GM21360 (cell line): ENCODE measurements around the gene RC3H2.
"Not testable (repeated sequence)": the region's sequence is repeated elsewhere in the genome, so short reads cannot be mapped to it uniquely, and the experiment has no call there.

ENCODE experiments used
- ATAC-seq: cut with Tn5 transposase; IDR thresholded peaks from one replicate; pipeline ENCODE4 v1.9.1; 2021; ENCODE audit warnings: mild to moderate bottlenecking, moderate library complexity; ENCODE audit not compliant: unreplicated experiment

The RC3H2 gene

GRCh38 chr9:122922713-122923112 lies 17.6 kb upstream of the RC3H2 start:
- ATAC-seq, result no peak

- no peak for ATAC-seq
These were observed 13.2 kb upstream of the RC3H2 start for GRCh38 chr9:122918310-122918709.

DNA sequence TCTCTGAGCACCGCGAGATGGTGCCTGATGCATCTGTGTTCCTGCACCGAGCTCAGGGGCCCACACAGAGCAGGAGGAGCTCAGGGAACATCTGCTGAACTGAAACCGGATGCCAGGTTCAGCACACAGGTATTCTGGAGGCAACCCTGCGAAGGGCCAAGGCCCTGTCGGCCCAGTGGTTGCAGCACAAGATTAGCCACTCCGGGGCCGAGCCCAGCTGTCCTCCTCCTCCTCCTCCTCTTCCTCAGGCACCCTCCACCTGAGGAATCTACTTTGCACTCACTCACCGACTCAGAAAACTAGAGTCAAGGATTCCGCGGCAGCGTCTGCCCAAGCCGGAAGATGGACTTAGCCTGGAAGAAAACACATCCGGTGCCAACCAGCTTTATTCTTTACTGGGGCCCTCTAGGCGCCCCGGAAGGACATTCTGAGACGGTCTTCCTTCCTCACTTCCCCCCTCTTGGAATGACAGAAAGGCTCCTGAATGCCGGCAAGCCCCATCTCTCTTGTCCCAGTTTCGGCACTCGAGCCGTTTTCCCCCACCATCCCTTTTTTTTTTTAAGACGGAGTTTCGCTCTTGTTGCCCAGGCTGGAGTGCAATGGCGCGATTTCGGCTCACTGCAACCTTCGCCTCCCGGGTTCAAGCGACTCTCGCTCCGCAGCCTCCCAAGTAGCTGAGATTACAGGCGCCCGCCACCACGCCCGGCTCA lies 8.0 kb upstream of the RC3H2 start, which contains the start of gene ZBTB6:
TSS of gene ZBTB6 (minus strand) at position 360 of the 710 bp plus-strand sequence. CDS start 1,251 bp downstream, outside the sequence.
- peak; percentile 97 for ATAC-seq

DNA sequence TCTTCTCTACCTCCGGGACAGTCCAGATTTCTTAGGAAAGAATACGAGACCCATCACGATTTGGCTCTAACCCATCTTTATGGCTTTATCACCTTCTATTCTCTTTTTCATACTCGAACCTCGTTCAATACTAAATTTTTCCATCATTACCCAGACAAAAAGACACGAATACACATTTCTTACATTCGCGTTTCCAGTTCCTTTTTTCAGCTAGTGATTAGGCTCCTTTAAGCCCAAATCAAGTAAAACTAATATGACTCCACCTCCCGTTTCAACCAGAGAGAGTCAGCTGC lies 7.5 kb upstream of the RC3H2 start:
- ATAC-seq, result no peak

- ATAC-seq, result not testable (repeated sequence)
These were observed 963 bp upstream of the RC3H2 start for GRCh38 chr9:122906122-122906521.

DNA sequence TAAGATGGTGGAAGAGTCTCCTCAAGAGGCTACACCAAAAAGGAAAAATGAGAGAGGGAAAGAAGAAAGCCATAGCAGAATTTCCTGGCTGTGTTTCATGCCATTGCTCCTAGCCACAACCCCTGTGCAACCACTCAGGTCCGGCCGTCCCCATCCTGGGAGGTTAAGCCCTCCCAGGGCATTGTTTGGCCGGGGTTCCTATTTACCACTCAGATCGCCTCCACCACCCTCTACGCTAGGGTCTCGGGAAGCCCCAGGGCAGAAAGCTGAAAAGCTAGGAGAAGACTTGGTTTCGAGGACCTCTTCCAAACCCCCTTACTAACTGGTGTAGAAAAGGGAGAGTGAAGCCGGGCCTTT lies 715 bp downstream of the RC3H2 start:
- peak; percentile 18 for ATAC-seq

DNA sequence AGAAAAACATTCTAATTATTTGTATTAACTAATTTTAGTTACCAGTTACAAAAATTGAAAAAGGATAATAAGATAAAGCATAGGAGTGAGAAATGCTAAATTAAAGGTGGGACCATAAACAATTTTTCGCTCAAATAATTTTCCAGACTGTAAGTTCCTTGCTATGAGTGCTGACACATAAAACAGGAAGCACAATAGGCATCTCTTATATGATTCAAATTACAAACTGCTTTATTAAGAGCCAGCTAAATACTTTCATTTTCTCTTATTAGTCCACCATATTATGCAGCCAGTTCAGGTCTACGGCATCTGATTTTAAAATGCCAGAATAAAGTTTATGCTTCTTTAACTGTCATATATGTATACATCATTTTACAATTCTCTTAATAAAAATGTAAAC lies 4.4 kb downstream of the RC3H2 start:
- ATAC-seq, result no peak

DNA sequence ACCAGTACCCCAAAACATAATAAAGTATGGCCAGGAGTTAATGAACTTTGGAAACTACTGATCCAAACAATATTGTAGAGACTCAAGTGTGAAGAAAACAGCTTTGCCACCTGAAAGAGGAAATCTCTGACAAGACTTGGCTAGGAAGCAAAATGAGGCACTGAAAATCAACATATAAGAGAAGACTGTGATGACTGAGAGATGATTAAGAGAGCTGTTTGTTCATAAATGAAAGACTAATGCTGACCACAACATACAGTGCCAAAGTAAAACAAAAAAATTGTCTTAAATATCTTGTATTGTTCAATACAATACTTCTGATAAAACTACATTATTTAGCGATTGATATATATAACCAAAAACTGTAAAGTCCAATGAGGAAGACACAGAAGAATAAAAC lies 7.2 kb downstream of the RC3H2 start:
- ATAC-seq, result no peak

GRCh38 chr9:122888480-122888879 lies 16.7 kb downstream of the RC3H2 start:
- no peak for ATAC-seq

DNA sequence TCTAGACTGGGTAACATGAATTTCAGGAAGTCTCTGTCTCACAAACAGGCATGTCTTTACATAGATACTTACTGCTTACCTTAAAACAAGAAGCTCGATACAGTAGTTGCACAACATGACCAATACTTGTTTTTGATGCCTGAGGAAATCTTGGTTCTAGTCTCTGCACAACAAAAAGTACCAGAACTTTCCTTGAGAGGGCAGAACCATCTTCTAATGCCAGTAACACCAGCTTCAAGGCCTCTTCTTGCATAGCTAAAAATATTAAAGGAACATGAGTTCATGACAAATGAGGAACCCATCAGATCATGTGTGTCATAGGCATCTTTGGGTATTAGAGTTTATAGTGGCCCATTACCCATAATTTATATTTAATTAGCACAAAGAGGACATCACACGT lies 22.0 kb downstream of the RC3H2 start:
- ATAC-seq, result no peak

GRCh38 chr9:122879443-122879842 lies 25.7 kb downstream of the RC3H2 start:
- ATAC-seq, result no peak

DNA sequence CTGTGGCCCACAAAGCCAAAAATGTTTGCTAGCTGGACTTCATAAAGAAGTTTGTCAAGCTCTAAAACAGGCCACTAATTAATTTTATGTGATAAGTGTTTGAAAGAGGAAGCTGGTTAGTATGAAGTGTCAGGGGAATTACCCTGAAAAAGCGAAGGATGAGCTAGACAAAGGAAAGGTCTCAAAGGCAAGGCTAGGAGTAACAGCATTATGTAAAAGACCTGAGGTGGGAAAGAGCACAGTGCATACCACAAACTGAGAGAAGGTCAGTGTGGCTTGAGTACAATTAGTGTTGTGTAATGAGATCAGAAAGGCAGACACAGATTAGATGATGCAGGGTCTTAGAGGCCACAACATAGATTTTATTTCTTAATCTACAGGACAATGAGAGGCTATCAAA lies 29.6 kb downstream of the RC3H2 start:
- ATAC-seq, result no peak

- ATAC-seq, result not testable (repeated sequence)
These were observed 37.9 kb downstream of the RC3H2 start for GRCh38 chr9:122867276-122867675.

- no peak for ATAC-seq
These were observed 39.1 kb downstream of the RC3H2 start for GRCh38 chr9:122866079-122866478.

DNA sequence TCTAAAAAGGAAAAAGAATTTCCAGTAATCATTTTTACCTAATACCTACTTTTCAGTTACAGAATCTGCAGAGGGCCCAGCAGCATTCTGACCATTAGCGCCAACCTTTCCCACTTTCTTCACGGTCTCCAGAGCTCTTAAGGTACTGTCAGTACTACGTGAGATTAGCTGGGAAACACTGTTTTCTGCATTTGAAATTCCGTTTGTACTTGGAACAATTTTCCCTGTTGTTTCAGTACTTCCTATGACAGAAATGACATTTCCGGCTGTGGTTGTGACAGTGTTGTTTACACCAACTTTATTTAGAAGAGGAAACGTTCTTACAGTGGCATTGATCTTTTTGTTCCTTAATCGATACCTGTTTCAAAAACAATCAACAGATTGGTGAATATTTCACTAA lies 39.9 kb downstream of the RC3H2 start:
- ATAC-seq, result no peak

GRCh38 chr9:122863407-122863806 lies 41.8 kb downstream of the RC3H2 start:
- no peak for ATAC-seq

- no peak for ATAC-seq
These were observed 44.6 kb downstream of the RC3H2 start for GRCh38 chr9:122860319-122861142.

DNA sequence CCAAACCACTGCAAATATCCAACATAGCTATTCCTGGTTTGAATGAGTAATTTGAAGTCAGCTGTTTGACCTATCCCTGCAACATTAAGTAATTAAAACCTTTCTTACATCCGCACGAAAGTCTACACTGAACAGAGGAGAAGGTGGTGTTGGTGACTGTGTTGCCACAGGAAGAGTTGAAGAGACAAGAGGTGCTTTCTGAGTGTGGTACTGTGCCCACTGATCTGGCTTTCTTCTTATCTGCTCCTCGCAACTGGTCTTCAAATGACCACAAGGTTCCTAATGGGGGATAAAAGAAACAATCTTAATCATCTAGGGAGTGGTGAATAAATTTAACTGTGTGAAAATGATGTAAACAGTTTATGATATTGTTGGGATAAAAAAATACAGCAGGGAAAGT lies 47.3 kb downstream of the RC3H2 start:
- ATAC-seq, result no peak

GRCh38 chr9:122852085-122852786 lies 52.9 kb downstream of the RC3H2 start:
- not testable (repeated sequence) for ATAC-seq

- ATAC-seq, result no peak
These were observed 56.8 kb downstream of the RC3H2 start for GRCh38 chr9:122848256-122848943.

DNA sequence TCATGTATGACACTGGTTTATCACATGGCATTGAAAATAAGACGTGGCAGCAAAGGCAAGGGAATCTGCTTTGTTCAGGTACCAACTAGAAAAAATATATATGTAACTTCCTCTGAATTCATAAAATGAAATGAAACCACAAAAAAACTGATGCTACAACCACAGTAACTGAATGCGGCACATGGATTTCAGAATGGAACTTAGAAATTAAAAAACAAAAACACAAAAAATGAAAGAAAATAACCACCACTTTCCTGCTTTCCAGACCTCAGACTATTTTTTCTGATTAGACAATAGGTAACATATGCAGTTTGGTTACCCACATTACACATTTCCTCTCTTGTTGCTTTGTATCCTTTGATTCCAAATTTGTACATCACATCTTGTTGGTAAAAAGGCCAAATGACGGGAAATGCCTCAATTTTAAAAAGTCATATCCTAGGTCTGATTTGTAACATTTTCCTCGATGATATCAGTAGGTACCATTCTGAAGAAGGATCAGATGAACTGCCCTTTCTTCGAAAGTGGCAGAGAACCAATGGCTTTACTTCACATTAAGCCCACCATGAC lies 58.7 kb downstream of the RC3H2 start:
- ATAC-seq, result no peak
